HG03039 (cell line): ENCODE data around the gene NRXN3.

Source experiments
- ATAC-seq: cut with Tn5 transposase; IDR thresholded peaks from one replicate; pipeline ENCODE4 v1.9.1; 2021; ENCODE audit warnings: mild to moderate bottlenecking, moderate library complexity; ENCODE audit not compliant: unreplicated experiment

NRXN3 gene

DNA sequence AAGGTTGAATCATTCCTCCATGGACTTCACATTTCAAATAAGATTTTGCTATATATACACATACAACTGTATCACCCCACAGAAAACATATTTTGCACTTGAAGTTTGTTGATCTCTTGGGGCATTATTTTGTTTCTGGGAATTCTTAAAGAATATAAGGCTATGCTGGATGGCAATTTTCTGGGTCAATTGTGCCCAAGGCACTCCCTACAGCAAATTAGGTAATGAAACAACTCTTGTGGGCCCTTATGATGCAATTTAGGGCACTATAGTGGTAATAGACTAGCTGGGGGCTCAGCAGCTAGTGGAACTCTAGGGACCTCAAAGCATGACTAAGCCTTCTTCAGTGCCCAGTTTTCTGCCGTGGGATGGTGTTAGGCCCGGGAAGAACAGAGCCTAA is 444.4 kb downstream of the NRXN3 start:
- no peak for ATAC-seq

DNA sequence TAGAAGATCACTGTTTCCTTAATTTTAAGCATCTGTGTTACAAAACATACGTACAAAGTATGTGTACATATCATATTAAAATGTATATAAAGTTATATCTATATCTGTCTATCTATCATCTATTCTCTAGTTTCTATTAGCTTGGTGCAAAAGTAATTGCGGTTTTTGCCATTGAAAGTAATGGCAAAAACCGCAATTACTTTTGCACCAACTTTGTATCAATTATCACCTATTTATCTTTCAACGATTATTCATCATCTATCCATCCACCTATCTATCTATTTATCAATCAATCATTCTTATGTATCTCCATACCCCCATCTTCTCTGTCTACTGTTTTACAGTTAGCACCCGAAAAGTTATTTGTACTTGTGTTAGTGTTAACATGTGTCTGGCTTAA is 447.6 kb downstream of the NRXN3 start:
- ATAC-seq, result no peak

DNA sequence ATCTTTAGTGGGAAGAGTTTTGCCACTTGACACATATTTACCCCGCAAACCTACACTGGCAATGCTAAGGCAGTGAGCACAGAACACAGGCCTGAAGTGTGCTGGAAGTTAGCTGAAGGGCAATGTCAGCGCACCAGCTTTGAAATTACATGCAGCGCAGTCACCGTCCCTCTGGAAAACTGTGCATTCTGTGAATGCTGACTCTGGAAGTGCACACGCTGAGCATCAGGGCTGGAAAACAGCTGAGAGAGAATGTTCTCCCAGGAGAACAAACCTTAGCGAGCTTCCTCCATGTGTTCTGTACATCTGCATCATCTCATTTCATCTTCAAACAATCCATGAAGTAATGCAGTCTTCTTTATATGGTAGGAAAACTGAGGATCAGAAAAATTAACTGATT is 448.2 kb downstream of the NRXN3 start:
- no peak for ATAC-seq

DNA sequence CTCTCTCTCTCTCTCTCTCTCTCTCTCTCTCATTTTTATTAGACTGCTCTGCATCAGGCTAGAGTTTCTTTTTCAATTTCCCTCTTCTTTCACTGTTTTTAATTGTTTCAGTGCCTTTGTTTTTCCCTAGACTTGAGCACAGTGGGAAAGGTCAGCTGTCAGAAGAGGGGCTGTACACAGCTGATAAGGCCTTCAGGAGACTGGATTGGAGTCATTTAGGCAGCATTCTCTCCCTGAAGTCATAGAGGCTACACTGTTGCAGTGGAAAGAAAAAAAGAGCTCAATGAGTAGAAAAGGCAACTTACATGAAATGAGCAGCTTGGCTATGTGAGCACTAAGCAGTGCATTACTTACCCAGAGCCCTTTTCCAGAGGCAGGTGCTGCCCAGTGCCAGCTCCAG is 456.9 kb downstream of the NRXN3 start:
- ATAC-seq, result no peak

GRCh38 chr14:78631551-78631950 is 461.4 kb downstream of the NRXN3 start:
- no peak for ATAC-seq

DNA sequence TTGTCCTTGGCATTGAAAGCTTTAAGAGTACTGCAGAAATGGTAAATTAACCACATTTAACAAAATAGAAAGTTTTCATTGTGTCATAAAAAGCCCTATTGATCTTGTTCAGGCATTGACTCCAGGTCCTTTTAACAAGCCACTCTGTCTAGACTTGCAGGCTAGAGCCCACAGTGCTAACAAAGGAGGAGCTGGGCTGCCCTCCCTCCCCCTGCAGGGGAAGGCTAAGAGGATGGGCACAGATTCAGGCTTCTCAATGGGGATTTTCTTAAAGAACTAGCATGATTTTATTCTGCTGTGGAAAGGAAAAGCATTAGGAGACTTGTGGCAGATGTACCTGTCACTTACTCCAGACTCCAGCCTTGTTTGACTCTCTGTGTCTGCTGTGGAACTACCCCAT is 463.6 kb downstream of the NRXN3 start:
- ATAC-seq, result no peak

DNA sequence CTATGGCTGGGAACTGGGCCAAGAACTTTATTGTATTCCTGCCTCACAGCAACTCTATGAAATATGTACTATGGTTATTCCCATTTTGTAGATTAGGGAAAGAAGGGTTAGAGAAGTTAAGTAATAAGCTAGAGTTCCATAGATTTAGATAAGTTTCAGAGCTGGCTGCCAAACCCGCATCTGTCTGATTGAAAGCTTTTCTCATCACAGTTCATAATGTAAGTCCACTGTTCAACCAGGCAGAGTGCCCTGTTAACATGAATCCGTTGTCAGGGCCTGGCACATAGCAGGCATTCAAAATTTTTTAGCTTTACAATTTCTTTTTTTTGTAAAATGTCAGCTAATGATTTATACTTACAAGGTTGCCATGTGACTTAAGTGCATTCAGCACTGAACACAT is 467.3 kb downstream of the NRXN3 start:
- no peak for ATAC-seq

GRCh38 chr14:78637908-78638475 is 467.8 kb downstream of the NRXN3 start:
- no peak for ATAC-seq

- no peak for ATAC-seq
Observed at GRCh38 chr14:78638926-78639325, 468.8 kb downstream of the NRXN3 start.

DNA sequence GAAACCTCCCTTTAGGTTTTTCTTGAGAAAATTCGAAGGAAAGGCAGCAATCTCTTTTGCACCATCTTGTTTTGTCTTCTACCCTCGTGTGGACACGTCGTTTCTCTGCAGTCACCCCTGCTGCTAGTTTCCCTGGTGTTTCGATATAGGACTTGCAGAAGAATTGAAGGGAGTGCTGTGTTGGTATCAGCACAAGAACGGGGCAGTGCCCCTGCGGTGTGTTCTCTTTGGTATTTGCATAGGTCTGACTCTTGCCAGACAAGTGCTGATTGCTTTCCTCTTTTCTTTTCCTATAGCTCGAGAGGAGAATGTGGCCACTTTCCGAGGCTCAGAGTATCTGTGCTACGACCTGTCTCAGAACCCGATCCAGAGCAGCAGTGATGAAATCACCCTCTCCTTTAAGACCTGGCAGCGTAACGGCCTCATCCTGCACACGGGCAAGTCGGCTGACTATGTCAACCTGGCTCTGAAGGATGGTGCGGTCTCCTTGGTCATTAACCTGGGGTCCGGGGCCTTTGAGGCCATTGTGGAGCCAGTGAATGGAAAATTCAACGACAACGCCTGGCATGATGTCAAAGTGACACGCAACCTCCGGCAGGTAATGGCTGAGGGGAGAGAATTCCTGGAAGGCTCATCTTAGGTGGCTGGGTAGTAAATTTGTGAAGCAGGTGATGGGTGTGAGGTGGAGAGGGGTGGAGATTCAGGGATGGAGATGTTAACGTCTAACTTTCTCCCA is 474.8 kb downstream of the NRXN3 start:
- ATAC-seq, result no peak

DNA sequence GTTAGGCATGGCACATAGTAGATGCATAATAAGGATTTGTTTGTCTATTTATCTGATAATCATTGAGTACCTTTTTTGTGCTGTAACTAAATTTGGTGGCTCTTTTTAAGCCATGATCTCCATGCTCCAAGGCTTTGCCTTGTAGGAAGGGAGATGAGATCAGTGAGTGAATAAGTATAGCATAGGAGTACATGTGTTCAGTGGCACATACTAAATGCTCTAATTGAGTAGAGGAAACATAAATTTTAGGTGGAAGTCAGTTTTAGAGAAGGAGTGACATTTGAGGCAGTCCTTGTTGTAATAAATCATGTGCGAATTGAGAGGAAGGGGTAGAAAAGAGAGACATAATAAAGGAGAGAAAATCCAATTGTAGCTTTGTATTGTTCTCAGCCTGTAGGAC is 482.6 kb downstream of the NRXN3 start:
- ATAC-seq, result no peak

GRCh38 chr14:78653173-78653572 is 483.0 kb downstream of the NRXN3 start:
- no peak for ATAC-seq

GRCh38 chr14:78657451-78657850 is 487.3 kb downstream of the NRXN3 start:
- ATAC-seq, result no peak

DNA sequence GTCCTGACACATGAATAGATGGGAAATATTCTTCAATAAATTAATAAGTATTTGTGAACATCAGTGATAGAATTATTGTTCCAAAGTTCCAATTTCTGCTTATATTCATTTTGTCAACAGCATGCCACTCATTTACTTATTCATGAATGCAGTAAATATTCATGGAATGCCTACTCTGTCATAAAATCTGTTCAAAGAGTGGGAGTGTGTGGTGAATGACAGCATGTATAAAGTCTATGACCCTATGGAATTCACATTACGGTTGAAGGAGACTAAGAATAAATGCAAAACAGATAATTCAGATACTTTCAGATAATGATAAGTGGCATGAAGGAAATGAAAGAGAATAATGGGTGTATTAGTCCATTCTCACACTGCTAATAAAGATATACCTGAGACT is 494.7 kb downstream of the NRXN3 start:
- no peak for ATAC-seq

DNA sequence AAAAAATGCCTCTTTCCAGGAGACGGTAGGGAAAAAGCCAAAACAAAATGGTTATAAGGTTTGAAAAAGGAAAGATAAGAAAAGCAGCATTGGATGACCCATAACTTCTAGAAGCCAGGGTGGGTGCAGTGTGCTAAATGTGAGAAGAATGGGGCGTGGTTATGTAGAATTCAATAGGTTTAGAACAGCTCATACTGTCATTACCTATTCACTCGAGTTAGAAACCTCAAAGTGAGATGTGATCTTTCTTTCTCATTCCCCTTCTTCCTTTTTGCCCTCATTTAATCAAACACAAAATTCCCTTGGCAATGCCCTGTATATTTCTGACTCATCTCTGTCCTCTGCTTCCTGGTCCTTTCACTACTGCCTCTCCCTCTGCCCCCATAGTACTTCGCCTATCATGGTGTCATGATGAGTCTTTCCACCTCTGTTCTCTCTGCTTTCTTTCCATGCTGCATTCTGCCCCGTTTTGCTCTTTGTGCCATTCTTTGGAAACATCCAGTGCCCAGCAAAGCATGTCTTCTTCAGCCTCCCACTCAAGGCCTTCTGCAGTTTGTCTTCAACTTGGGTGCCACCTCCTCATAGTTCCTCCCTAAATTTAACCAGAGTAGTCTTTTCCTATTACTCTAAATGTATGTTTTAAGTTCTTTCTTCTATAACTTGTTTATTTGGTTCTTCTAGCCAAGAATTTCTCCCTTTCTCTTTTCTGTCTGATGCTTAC is 496.3 kb downstream of the NRXN3 start:
- ATAC-seq, result no peak

DNA sequence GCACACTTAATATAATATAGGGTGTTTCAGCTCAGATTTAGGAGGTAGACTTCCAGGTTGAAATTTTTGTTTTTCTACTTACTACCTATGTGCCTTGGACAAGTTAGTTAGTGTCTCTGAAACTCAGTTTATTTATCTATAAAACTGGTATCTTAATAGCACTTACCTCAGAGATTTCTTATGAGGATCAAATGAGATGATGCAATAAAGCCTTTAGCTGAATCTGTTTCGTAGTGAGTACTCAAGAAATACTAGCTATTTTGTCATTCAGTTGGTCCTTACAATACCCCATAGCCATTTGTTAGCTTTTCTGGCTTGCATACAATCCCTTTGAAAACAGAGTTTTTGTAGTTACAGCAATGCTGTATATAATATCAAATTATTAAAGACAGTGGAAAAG is 497.0 kb downstream of the NRXN3 start:
- ATAC-seq, result no peak

DNA sequence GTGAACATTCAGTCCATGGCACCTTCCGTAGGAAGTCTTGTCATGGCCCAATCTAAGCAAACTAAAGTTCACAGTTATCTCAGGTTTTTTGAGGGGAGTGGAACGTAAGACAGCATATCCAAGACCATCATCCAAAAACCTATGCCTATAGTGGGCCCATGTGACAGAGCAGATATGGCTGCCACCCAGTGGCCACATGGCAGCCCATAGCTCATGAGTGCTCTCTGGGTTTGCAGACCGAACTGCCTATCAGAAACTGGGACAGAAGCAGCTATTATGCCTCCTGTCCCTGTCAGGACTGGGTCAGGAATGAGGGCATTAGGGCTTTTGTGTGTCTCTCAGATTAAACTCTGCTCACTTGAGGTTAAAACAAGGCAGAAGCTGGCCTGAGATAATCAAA is 503.7 kb downstream of the NRXN3 start:
- ATAC-seq, result no peak

DNA sequence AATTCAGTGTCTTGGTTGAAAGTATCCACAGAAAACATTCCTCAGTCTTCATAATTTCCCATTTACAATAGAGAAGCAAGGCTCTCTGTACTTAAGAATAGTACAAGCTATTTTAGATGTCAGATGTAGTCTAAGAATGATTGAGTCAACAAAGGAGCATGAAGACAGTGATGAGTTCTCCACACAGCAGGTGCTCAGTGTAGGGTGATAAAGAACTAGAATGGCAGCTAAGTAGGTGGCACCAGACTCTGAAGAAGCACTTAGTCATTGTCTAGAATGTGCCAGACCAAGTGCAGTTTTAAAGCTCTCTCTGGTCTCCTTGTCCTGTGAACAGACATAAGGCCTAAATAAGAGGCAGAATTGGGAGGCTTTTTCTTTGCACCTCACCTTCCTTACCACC is 504.6 kb downstream of the NRXN3 start:
- no peak for ATAC-seq

DNA sequence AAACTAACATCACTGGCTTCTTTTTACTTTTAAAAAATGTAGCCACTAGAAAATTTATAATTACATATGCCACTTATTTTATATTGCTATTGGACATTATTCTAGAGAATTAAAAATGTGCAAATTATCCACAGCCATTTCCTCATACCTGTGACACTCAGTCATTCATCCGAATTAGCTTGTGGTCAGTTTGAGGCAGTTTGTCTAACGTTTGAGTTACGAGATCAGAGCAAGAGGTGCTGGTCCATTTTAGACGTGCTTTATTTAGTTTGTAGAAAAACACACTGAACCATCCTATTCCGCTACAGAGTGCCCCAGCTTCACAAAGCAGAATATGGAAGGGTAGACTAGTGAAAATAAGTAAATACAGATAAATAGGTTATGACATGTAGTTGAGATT is 513.0 kb downstream of the NRXN3 start:
- no peak for ATAC-seq

DNA sequence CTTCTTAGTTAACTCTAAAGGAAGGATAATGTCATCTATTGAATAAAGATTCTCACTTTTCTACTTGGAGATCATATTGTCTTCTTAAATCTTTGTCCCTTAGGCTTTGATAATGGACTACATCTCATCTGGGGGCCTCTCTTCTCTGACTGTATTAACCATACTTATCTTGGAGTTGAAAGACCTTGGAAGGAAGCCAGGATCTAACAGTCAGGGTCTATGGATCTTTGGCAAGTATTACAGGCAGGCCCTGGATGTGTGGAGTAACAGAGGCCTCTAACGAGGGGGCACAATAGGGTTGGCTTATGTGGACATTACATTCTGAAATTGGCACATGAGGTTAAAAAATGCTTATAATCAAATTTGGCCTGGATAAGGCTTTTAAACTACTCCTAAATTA is 513.8 kb downstream of the NRXN3 start:
- ATAC-seq, result no peak

DNA sequence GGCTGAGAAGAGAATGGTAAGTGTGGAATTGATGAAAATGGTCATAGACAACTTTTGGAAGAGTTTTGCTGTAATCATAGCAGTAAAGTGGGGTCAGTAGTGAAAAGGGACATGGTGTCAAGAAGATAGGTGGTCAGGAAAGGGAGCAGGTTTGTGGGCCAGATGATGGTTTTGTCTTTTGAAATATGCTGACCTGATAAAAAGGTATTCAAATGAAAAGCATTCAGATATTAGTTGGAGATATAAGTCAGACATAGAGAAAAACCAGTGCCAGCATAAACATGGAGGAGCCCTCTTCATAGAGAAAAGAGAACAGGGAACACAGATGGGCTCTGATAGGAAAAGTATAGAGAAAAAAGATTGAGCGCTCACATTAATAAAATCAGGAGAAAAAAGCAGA is 518.3 kb downstream of the NRXN3 start:
- no peak for ATAC-seq

DNA sequence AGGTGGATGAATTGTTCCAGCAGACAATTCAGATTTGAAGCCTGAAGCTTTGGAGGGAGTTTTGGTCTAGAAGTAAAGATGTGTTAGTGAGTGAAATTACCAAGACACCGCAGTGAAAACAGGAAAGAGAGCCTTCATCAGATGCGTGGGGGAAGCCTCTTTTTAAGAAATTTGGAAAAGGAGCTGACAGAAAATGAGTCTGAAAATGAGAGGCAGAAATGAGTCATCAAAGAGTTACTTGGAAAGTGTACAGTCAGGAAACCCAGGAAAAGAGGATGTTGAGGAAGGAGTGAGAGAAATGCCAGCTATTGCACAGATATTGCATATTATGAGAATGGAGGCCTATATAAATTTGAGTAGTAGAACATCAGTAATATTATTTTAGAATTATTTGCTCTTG is 520.7 kb downstream of the NRXN3 start:
- no peak for ATAC-seq
